Lower leg skin (tissue), 4 donors: Measurements from ENCODE around the gene THBS1. TPM values are rescaled to one million over a fixed set of nuclear protein-coding genes. Genes with fewer than 3 reads are reported as not detected.

Experiments
- DNase-seq, 2 donors: peaks; one replicate each; pipeline ENCODE4 v3.0.0-alpha.2; 2019; ENCODE audit warnings: low spot score in 2 of 2
- H3K4me3 ChIP-seq: fragments of 200-600 bp; sonication (generic); 2 replicates; pipeline ENCODE4 v1.5.1; 2017; ENCODE audit warnings: mild to moderate bottlenecking, low read depth; ENCODE audit not compliant: poor library complexity, severe bottlenecking
- POLR2A ChIP-seq, 2 donors: fragments of 450-650 bp; IDR thresholded peaks; one replicate each; pipeline ENCODE4 v1.6.1; 2016 to 2017; ENCODE audit warnings: antibody characterized with exemption in 2 of 2, mild to moderate bottlenecking in 1 of 2, moderate library complexity in 1 of 2
- WGBS, 2 donors: methylation state at CpG; one replicate each; pipeline ENCODE4 v1.1.5; 2018; 5-methylcytosine and 5-hydroxymethylcytosine counted together
- intact Hi-C: fragments of 100-400 bp; cut with DNase I; formaldehyde crosslinking; loops from one replicate; pipeline ENCODE4 v1.15.0; 2023; ENCODE audit warnings: low total_unique reads
- total RNA-seq, 4 donors: library from RNA; depleted of rRNA; stranded (reverse); fragments of >200 nt; gene quantifications; one replicate each; pipeline ENCODE4 v1.1.0, GENCODE V29; 2016
- TF ChIP-seq, protein P1 (sequence below), 3 donors: fragments of 450-650 bp; IDR thresholded peaks; one replicate each; pipeline ENCODE4 v1.5.1; 2016; ENCODE audit warnings: antibody characterized with exemption in 3 of 3, mild to moderate bottlenecking in 3 of 3, moderate library complexity in 2 of 3

Gene THBS1
- total RNA-seq, 4 donors from 2014 or later, result 84.7 to 158 (median 103) TPM

GRCh38 chr15:39591141-39591895 lies 10.4 kb downstream of the THBS1 start:
- 91 to 92% methylated on average over 11 of the region's 11 CpGs for WGBS, 2 donors

GRCh38 chr15:39591896-39592315 lies 11.0 kb downstream of the THBS1 start:
- H3K4me3 ChIP-seq, result no peak overlapping the region
- 88 to 92% methylated on average over 2 of the region's 2 CpGs for WGBS, 2 donors
- no peak for TF ChIP-seq POLR2A (IDR thresholded peaks at IDR 0.05)
- TF ChIP-seq, protein P1, sequence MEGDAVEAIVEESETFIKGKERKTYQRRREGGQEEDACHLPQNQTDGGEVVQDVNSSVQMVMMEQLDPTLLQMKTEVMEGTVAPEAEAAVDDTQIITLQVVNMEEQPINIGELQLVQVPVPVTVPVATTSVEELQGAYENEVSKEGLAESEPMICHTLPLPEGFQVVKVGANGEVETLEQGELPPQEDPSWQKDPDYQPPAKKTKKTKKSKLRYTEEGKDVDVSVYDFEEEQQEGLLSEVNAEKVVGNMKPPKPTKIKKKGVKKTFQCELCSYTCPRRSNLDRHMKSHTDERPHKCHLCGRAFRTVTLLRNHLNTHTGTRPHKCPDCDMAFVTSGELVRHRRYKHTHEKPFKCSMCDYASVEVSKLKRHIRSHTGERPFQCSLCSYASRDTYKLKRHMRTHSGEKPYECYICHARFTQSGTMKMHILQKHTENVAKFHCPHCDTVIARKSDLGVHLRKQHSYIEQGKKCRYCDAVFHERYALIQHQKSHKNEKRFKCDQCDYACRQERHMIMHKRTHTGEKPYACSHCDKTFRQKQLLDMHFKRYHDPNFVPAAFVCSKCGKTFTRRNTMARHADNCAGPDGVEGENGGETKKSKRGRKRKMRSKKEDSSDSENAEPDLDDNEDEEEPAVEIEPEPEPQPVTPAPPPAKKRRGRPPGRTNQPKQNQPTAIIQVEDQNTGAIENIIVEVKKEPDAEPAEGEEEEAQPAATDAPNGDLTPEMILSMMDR (IDR thresholded peaks at IDR 0.05), result no peak
- no peak for DNase-seq
- intact Hi-C loops, result no loop called here

More at GRCh38 chr15:39591141-39591895, 10.4 kb downstream of the THBS1 start:
- intact Hi-C loops, result no loop called here
- TF ChIP-seq POLR2A (IDR thresholded peaks at IDR 0.05), result no peak
- TF ChIP-seq, protein P1 (IDR thresholded peaks at IDR 0.05), result no peak
- H3K4me3 ChIP-seq, result no peak overlapping the region
- DNase-seq, result no peak

DNA sequence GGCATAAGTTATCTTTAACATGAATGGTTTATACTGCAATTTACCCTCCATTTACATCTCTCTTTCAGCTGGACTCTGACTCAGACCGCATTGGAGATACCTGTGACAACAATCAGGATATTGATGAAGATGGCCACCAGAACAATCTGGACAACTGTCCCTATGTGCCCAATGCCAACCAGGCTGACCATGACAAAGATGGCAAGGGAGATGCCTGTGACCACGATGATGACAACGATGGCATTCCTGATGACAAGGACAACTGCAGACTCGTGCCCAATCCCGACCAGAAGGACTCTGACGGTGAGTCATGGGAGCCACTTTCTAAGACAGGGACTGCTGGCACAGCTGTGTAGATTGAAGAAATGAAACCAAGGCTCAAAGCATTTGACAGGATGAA lies 11.6 kb downstream of the THBS1 start:
- intact Hi-C loops, result no loop called here
- no peak overlapping the region for H3K4me3 ChIP-seq
- WGBS, 2 donors, result 80 to 87% methylated on average over 6 of the region's 6 CpGs
- TF ChIP-seq POLR2A (IDR thresholded peaks at IDR 0.05), result no peak
- TF ChIP-seq, protein P1 (IDR thresholded peaks at IDR 0.05), result no peak
- no peak for DNase-seq

DNA sequence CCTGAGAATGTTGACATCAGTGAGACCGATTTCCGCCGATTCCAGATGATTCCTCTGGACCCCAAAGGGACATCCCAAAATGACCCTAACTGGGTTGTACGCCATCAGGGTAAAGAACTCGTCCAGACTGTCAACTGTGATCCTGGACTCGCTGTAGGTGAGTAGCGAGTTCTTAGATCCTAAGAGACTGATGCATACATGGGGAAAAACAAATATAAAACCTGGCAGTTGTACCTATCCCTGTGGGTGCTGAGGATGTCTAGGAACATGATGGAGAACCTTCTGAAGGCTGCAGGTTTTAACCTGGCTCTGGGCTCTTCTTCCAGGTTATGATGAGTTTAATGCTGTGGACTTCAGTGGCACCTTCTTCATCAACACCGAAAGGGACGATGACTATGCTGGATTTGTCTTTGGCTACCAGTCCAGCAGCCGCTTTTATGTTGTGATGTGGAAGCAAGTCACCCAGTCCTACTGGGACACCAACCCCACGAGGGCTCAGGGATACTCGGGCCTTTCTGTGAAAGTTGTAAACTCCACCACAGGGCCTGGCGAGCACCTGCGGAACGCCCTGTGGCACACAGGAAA lies 12.3 kb downstream of the THBS1 start:
- H3K4me3 ChIP-seq, result no peak overlapping the region
- WGBS, 2 donors, result 92 to 95% methylated on average over 15 of the region's 15 CpGs
- TF ChIP-seq, protein P1 (IDR thresholded peaks at IDR 0.05), result no peak
- TF ChIP-seq POLR2A (IDR thresholded peaks at IDR 0.05), result no peak
- intact Hi-C loops, result no loop called here
- DNase-seq, result no peak

DNA sequence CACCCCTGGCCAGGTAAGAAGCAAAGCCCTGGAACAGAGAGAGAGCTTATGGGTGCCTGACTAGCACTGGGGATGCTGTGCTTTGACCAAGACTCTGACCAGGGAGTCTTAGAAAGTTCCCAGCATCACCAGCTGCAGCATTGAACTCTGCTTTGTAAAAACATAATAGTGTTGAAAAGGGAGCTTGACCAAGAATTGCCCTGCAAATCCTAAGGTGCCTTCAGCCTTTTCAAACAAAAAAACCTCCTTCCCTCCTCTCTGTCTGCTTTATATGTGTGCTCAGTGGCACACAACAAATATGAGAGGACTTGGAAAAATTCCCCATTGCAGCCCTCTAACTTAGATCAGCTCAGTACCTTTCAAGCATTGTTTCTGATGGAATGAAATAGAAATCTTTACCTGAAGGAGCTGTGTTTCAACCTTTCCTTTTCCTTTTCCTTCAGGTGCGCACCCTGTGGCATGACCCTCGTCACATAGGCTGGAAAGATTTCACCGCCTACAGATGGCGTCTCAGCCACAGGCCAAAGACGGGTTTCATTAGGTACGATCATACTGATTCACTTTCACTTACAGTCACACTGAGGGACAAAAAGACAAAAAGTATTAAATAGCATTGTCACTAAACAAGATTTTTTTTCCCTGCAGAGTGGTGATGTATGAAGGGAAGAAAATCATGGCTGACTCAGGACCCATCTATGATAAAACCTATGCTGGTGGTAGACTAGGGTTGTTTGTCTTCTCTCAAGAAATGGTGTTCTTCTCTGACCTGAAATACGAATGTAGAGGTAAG lies 13.0 kb downstream of the THBS1 start:
- no peak for DNase-seq
- no peak overlapping the region for H3K4me3 ChIP-seq
- intact Hi-C loops, result no loop called here
- no peak for TF ChIP-seq POLR2A (IDR thresholded peaks at IDR 0.05)
- TF ChIP-seq, protein P1 (IDR thresholded peaks at IDR 0.05), result no peak
- WGBS, 2 donors, result 88 to 89% methylated on average over 7 of the region's 7 CpGs
